Measurements from ENCODE around the gene CCR7.

DNA sequence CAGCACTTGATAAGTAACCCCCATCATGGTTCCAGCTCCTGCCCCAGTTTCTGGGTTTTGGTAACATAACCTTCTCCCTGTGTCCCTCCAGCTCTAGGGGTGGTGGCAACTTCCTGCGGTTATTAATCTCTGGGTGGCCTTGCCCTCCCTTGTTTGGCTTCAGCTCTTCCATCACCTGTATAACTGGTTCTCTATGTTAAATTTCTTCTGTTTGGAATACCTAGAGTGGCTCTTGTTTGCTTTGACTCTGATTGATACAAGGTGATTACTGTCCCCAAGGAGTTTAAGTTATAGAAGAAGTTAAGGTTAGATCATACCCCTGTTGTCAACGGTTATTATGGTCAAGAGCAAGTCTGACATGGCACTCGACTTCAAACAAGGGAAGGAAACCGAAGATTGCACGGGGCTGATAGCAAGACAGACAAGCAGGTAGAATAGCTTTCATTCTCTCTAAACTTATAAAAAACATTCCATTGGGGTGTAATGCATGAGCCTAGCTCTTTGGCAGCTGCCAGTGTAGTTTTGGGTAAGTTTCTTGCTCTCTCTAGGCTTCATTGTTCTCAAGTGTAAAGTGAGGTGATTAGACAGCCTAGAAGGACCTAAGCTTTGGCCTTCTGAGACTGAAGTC lies 11.0 kb upstream of the CCR7 start:
- TF ChIP-seq RXRA (IDR thresholded peaks at IDR 0.05; ENCODE audit: borderline replicate concordance, low read depth) (no peak), POLR2AphosphoS5 (IDR thresholded peaks at IDR 0.05; ENCODE audit: low read depth, low read length) (no peak), TAF1 (IDR thresholded peaks at IDR 0.05; ENCODE audit: borderline replicate concordance, low read depth, low read length) (no peak), YY1 (IDR thresholded peaks at IDR 0.05; ENCODE audit: low read depth) (no peak)
- TF ChIP-seq, protein P1, sequence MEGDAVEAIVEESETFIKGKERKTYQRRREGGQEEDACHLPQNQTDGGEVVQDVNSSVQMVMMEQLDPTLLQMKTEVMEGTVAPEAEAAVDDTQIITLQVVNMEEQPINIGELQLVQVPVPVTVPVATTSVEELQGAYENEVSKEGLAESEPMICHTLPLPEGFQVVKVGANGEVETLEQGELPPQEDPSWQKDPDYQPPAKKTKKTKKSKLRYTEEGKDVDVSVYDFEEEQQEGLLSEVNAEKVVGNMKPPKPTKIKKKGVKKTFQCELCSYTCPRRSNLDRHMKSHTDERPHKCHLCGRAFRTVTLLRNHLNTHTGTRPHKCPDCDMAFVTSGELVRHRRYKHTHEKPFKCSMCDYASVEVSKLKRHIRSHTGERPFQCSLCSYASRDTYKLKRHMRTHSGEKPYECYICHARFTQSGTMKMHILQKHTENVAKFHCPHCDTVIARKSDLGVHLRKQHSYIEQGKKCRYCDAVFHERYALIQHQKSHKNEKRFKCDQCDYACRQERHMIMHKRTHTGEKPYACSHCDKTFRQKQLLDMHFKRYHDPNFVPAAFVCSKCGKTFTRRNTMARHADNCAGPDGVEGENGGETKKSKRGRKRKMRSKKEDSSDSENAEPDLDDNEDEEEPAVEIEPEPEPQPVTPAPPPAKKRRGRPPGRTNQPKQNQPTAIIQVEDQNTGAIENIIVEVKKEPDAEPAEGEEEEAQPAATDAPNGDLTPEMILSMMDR (IDR thresholded peaks at IDR 0.05), result no peak
- TF ChIP-seq, protein P2, sequence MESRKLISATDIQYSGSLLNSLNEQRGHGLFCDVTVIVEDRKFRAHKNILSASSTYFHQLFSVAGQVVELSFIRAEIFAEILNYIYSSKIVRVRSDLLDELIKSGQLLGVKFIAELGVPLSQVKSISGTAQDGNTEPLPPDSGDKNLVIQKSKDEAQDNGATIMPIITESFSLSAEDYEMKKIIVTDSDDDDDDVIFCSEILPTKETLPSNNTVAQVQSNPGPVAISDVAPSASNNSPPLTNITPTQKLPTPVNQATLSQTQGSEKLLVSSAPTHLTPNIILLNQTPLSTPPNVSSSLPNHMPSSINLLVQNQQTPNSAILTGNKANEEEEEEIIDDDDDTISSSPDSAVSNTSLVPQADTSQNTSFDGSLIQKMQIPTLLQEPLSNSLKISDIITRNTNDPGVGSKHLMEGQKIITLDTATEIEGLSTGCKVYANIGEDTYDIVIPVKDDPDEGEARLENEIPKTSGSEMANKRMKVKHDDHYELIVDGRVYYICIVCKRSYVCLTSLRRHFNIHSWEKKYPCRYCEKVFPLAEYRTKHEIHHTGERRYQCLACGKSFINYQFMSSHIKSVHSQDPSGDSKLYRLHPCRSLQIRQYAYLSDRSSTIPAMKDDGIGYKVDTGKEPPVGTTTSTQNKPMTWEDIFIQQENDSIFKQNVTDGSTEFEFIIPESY (IDR thresholded peaks at IDR 0.05; ENCODE audit: borderline replicate concordance, low read depth), result no peak

Measured in SK-N-SH (cell line).